Epithelial cell of esophagus (primary cell): Measurements from ENCODE around the gene BCL6B.

Experiments
- DNase-seq: peaks from one replicate; pipeline ENCODE4 v3.0.0; 2010; ENCODE audit warnings: low read depth
- H3K4me3 ChIP-seq: 2 replicates; pipeline ENCODE4 v1.5.1; 2011; ENCODE audit warnings: mild to moderate bottlenecking, low read length, control low read depth
- TF ChIP-seq, protein P1 (sequence below): IDR thresholded peaks from 2 replicates; pipeline ENCODE4 v1.5.1; 2011; ENCODE audit warnings: low read depth, mild to moderate bottlenecking, low read length, control low read depth, inconsistent platforms; ENCODE audit not compliant: insufficient read depth; ENCODE audit errors: missing control alignments

The BCL6B gene

DNA sequence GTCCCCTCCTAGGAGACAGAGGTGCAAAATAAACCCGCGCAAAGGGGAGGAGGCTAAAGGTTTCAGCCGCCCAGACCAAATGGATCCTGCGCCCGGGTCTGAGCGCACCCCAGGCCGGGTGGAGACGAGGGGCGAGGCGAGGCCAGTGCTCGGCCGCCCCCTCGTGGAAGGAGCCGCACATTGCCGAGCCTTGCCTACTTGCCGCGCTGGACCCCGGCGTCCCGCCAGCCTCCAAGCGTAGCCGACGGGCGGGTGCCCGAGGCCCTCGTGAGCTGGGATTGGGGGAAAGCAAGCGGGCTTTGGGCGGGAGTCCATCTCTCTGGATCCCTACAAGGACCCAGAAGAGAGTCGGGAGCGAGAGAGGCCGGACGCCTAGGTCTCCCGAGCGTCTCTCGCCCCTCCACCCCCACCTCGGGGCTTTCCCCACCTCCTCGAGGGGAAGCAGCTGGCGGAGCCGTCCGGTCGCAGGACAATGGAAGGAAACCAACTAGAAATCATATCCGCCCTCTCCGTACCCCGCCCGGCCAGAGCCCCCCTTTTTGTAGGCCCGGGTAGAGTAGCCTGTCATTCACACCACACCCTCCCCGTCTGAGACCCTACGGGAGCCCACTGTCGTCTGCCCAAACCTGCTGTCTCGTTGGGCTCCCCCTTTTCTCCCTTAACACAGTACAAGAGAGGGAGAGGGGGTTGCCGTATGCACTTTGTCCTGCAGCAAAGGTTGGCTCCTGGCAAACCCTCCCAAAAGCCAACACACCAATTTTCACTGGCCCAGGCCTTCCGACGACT lies 664 bp upstream of the BCL6B start:
- TF ChIP-seq, protein P1, sequence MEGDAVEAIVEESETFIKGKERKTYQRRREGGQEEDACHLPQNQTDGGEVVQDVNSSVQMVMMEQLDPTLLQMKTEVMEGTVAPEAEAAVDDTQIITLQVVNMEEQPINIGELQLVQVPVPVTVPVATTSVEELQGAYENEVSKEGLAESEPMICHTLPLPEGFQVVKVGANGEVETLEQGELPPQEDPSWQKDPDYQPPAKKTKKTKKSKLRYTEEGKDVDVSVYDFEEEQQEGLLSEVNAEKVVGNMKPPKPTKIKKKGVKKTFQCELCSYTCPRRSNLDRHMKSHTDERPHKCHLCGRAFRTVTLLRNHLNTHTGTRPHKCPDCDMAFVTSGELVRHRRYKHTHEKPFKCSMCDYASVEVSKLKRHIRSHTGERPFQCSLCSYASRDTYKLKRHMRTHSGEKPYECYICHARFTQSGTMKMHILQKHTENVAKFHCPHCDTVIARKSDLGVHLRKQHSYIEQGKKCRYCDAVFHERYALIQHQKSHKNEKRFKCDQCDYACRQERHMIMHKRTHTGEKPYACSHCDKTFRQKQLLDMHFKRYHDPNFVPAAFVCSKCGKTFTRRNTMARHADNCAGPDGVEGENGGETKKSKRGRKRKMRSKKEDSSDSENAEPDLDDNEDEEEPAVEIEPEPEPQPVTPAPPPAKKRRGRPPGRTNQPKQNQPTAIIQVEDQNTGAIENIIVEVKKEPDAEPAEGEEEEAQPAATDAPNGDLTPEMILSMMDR = peak; percentile 74
- peak overlapping the region; percentile 16 for H3K4me3 ChIP-seq
- DNase-seq = peak; percentile 56

- TF ChIP-seq, protein P1 = no peak
- peak; percentile 88 for DNase-seq
- H3K4me3 ChIP-seq = peak overlapping the region; percentile 25
Observed at GRCh38 chr17:7023576-7024401, 939 bp downstream of the BCL6B start.

DNA sequence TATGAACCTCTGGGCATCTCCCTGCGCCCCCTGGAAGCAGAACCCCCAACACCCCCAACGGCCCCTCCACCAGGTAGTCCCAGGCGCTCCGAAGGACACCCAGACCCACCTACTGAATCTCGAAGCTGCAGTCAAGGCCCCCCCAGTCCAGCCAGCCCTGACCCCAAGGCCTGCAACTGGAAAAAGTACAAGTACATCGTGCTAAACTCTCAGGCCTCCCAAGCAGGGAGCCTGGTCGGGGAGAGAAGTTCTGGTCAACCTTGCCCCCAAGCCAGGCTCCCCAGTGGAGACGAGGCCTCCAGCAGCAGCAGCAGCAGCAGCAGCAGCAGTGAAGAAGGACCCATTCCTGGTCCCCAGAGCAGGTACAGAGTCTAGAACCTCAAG lies 1.5 kb downstream of the BCL6B start:
- no peak for DNase-seq
- H3K4me3 ChIP-seq = no peak overlapping the region
- TF ChIP-seq, protein P1 = no peak

DNA sequence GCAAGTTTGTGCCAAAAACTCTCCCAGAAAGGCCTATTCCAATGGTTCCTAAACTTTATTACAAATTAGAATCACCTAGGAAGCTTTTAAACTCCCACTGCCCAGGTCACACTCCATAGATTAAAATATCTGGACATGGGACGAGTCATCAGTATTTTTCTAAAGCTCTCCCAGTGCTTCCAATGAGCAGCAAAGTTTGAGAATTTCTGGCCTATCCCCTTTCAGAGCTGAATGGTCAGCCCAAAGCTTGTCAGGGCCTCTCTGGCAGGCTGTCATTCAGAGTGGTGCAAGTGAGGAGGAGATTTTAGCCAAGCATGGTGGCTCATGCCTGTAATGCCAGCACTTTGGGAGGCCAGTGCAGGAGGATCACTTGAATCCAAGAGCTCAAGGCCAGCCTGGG lies 2.4 kb downstream of the BCL6B start:
- DNase-seq = no peak
- no peak overlapping the region for H3K4me3 ChIP-seq
- TF ChIP-seq, protein P1 = no peak

- TF ChIP-seq, protein P1 = no peak
- DNase-seq = no peak
- no peak overlapping the region for H3K4me3 ChIP-seq
Observed at GRCh38 chr17:7026471-7027115, 3.7 kb downstream of the BCL6B start.

- TF ChIP-seq, protein P1 = no peak
- DNase-seq = no peak
- H3K4me3 ChIP-seq = no peak overlapping the region
Observed at GRCh38 chr17:7027335-7027734, 4.5 kb downstream of the BCL6B start.
